ENCODE data around the gene CENPF. TPM values are rescaled to one million over a fixed set of nuclear protein-coding genes. Genes with fewer than 3 reads are reported as not detected.

CENPF gene
- total and polyA plus RNA-seq, 2 donors from 2014 or later, result 0.39 to 3.3 TPM

DNA sequence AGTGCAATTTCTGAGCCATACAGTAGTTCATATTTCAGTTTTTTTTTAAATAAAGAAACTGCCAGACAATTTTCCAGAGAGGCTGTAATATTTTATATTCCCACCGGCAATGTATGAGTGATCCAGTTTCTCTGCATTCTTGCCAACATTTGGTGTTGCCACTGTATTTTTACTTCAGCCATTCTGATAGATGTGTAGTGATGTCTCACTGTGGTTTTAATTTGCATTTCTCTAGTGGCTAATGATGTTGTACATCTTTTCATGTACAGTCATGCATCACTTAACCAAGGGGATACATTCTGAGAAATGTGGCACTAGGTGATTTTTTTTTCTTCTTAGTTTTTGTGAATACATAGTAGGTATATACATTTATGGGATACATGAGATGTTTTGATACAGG, 99.6 kb downstream of the CENPF start:
- no peak overlapping the region for H3K4me3 ChIP-seq (ENCODE audit: low read length in 3 of 3)
- no peak overlapping the region for H3K27ac ChIP-seq (ENCODE audit: low read depth in 2 of 2, low read length in 2 of 2)
- intact Hi-C loops (cut with DNase I), result no loop called here
- H3K9ac ChIP-seq (ENCODE audit: low read length in 3 of 3), result no peak overlapping the region
- DNase-seq, result no peak
- TF ChIP-seq, protein P1, sequence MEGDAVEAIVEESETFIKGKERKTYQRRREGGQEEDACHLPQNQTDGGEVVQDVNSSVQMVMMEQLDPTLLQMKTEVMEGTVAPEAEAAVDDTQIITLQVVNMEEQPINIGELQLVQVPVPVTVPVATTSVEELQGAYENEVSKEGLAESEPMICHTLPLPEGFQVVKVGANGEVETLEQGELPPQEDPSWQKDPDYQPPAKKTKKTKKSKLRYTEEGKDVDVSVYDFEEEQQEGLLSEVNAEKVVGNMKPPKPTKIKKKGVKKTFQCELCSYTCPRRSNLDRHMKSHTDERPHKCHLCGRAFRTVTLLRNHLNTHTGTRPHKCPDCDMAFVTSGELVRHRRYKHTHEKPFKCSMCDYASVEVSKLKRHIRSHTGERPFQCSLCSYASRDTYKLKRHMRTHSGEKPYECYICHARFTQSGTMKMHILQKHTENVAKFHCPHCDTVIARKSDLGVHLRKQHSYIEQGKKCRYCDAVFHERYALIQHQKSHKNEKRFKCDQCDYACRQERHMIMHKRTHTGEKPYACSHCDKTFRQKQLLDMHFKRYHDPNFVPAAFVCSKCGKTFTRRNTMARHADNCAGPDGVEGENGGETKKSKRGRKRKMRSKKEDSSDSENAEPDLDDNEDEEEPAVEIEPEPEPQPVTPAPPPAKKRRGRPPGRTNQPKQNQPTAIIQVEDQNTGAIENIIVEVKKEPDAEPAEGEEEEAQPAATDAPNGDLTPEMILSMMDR (IDR thresholded peaks at IDR 0.05; ENCODE audit: borderline replicate concordance, extremely low read depth, insufficient read depth), result no peak
- no peaks in the 10 kb centered on the region for H3K4me1 ChIP-seq (ENCODE audit: control insufficient read depth in 2 of 3, insufficient read depth in 2 of 3, low read depth in 1 of 3, low read length in 3 of 3)
- no peak for FAIRE-seq
- no peaks in the 10 kb centered on the region for H3K27me3 ChIP-seq (ENCODE audit: control insufficient read depth, insufficient read depth, low read length)
- peaks cover 0 to 9% (median 2%) of the 10 kb centered on the region in 3 donors for H3K9me3 ChIP-seq (ENCODE audit: control insufficient read depth in 2 of 3, insufficient read depth in 1 of 3, low read length in 3 of 3)
- H3K36me3 ChIP-seq (ENCODE audit: control insufficient read depth in 2 of 3, insufficient read depth in 3 of 3, low read length in 3 of 3), result no peaks in the 10 kb centered on the region

DNA sequence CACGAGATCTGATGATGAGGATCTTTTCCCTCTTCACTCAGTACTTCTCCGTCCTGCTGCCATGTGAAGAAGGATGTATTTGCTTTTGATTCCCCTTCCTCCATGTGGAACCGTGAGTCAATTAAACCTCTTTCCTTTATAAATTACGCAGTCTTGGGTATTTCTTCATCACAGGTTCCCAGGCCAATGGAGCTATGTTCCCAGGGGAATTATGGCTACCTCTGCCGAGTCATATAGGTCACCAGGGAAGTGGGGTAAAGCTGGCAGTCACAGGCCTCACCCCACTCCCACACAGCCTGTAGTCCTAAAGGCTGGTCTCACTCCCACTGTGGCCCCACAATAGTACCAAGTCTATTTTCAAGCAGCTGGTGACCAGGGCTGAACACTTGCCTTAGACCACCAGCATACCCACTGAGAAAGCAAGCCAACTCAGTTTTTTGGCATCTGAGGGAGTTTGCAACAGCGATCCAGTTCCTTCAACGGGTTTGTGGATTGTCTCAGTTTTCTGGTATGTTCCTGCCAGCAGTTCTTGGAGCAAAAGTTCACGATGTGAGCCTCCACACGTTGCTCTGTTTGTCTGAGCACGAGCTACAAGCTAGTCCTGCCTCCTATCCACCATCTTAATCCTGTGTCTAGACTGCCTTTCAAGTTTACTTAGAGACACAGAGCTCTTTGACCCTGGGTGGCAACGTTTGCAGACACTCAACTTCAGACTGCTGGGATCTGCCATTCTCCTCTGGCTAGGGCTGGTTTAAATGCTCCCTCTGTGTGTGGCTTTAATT, 104.5 kb downstream of the CENPF start:
- TF ChIP-seq, protein P1 (IDR thresholded peaks at IDR 0.05; ENCODE audit: borderline replicate concordance, extremely low read depth, insufficient read depth), result no peak
- no peak overlapping the region for H3K27ac ChIP-seq (ENCODE audit: low read depth in 2 of 2, low read length in 2 of 2)
- H3K9ac ChIP-seq (ENCODE audit: low read length in 3 of 3), result no peak overlapping the region
- FAIRE-seq (no peak), DNase-seq (no peak)
- intact Hi-C loops (cut with DNase I), result no loop called here
- H3K4me3 ChIP-seq (ENCODE audit: low read length in 3 of 3), result no peak overlapping the region
- peaks cover 0 to 9% (median 2%) of the 10 kb centered on the region in 3 donors for H3K9me3 ChIP-seq (ENCODE audit: control insufficient read depth in 2 of 3, insufficient read depth in 1 of 3, low read length in 3 of 3)
- H3K36me3 ChIP-seq (ENCODE audit: control insufficient read depth in 2 of 3, insufficient read depth in 3 of 3, low read length in 3 of 3), result no peaks in the 10 kb centered on the region
- H3K4me1 ChIP-seq (ENCODE audit: control insufficient read depth in 2 of 3, insufficient read depth in 2 of 3, low read depth in 1 of 3, low read length in 3 of 3), result no peaks in the 10 kb centered on the region
- H3K27me3 ChIP-seq (ENCODE audit: control insufficient read depth, insufficient read depth, low read length), result no peaks in the 10 kb centered on the region

DNA sequence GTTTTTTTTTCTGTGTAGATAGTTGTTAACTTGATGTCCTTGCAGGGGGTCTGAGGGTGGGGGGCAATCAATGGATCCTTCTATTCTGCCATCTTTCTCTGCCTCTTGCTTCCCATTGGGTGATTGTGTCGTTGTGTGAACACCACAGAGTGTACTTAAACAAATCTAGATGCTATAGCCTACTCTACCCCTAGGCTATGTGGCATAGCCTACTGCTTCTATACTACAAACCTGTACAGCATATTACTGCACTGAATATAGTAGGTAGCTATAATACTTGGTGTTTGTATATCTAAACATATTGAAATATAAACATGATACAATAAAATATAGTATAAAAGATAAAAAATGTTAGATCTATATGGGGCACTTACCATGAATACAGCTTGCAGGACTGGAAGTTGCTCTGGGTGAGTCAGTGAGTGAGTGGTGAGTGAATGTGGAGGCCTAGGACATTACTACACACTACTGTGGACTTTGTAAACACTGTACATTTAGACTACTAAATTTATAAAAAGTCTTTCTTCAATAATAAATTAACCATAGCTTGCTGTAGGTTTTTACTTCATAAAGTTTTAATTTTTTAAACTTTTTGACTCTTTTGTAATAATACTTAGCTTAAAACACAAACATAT, 105.4 kb downstream of the CENPF start:
- H3K27ac ChIP-seq (ENCODE audit: low read depth in 2 of 2, low read length in 2 of 2), result no peak overlapping the region
- H3K9ac ChIP-seq (ENCODE audit: low read length in 3 of 3), result no peak overlapping the region
- H3K27me3 ChIP-seq (ENCODE audit: control insufficient read depth, insufficient read depth, low read length), result no peaks in the 10 kb centered on the region
- TF ChIP-seq, protein P1 (IDR thresholded peaks at IDR 0.05; ENCODE audit: borderline replicate concordance, extremely low read depth, insufficient read depth), result no peak
- H3K36me3 ChIP-seq (ENCODE audit: control insufficient read depth in 2 of 3, insufficient read depth in 3 of 3, low read length in 3 of 3), result no peaks in the 10 kb centered on the region
- H3K4me3 ChIP-seq (ENCODE audit: low read length in 3 of 3), result no peak overlapping the region
- DNase-seq, result no peak
- H3K4me1 ChIP-seq (ENCODE audit: control insufficient read depth in 2 of 3, insufficient read depth in 2 of 3, low read depth in 1 of 3, low read length in 3 of 3), result no peaks in the 10 kb centered on the region
- peaks cover 0 to 9% (median 2%) of the 10 kb centered on the region in 3 donors for H3K9me3 ChIP-seq (ENCODE audit: control insufficient read depth in 2 of 3, insufficient read depth in 1 of 3, low read length in 3 of 3)
- FAIRE-seq, result no peak
- intact Hi-C loops (cut with DNase I), result no loop called here

Data from kidney (tissue), 14 donors.